Measurements from ENCODE around the gene MAMLD1. TPM values are rescaled to one million over a fixed set of nuclear protein-coding genes. Genes with fewer than 3 reads are reported as not detected.

Gene MAMLD1
- total RNA-seq, 4 donors from 2014 or later = 2.2 to 7.3 (median 3.9) TPM

DNA sequence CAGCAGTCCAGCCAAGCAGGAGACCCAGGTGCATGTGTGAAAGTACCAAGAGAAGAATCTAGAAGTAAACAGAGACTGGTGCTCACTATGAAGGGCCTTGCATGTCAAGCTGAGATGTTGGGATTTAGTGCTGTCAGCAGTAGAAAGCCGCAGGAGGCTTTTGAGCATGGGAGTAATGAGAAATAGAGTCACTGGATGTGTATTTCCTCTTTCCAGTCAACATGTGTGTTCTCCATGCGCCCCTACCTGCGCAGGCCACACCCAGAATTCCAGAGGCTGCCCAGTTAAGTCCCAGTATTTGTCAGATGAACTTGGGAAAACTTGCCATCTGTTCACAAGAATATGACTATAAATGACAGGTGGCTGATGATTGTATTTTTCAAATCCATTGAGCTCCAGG, 4.5 kb upstream of the MAMLD1 start:
- Histone ChIP-seq H3K9me3 (no peaks in the 10 kb centered on the region), H3K27me3 (no peaks in the 10 kb centered on the region), H3K36me3 (no peaks in the 10 kb centered on the region), H3K4me3 (no peak overlapping the region), H3K4me1 (peaks cover 0 to 15% (median 9%) of the 10 kb centered on the region in 3 donors), H3K27ac (no peak overlapping the region)
- WGBS, 2 donors (ENCODE audit: low coverage in 1 of 2) = 38 to 88% methylated on average over 1 of the region's 3 CpGs
- TF ChIP-seq POLR2A (IDR thresholded peaks at IDR 0.05) (no peak), CTCF (IDR thresholded peaks at IDR 0.05) (no peak), POLR2AphosphoS5 (IDR thresholded peaks at IDR 0.05) (no peak), EP300 (IDR thresholded peaks at IDR 0.05) (no peak)
- ATAC-seq = no peak

GRCh38 chrX:150360331-150360730, 2.8 kb upstream of the MAMLD1 start:
- Histone ChIP-seq H3K36me3 (no peaks in the 10 kb centered on the region), H3K4me1 (peaks cover 0 to 15% (median 9%) of the 10 kb centered on the region in 3 donors), H3K9me3 (no peaks in the 10 kb centered on the region), H3K4me3 (no peak overlapping the region), H3K27me3 (no peaks in the 10 kb centered on the region), H3K27ac (no peak overlapping the region)
- no peak for TF ChIP-seq POLR2AphosphoS5 (IDR thresholded peaks at IDR 0.05)
- TF ChIP-seq POLR2A (IDR thresholded peaks at IDR 0.05) = no peak
- no peak for TF ChIP-seq EP300 (IDR thresholded peaks at IDR 0.05)
- TF ChIP-seq CTCF (IDR thresholded peaks at IDR 0.05) = no peak
- no peak for ATAC-seq
- WGBS, 2 donors (ENCODE audit: low coverage in 1 of 2) = 85 to 100% methylated on average over 1 to 5 of the region's 5 CpGs

GRCh38 chrX:150361070-150361776, 1.9 kb upstream of the MAMLD1 start:
- Histone ChIP-seq H3K27ac (peak overlapping the region in 1 of 4 donors; percentile 91), H3K9me3 (no peaks in the 10 kb centered on the region), H3K27me3 (no peaks in the 10 kb centered on the region), H3K4me1 (peaks cover 0 to 15% (median 9%) of the 10 kb centered on the region in 3 donors), H3K36me3 (no peaks in the 10 kb centered on the region), H3K4me3 (peak overlapping the region; percentile 48 to 66)
- ATAC-seq = no peak
- whole genome bisulfite sequencing, 2 donors (ENCODE audit: low coverage in 1 of 2) = 46% methylated on average over 9 of the region's 43 CpGs; no CpG with 5 or more reads in 1 of the 2 donors
- no peak for TF ChIP-seq CTCF (IDR thresholded peaks at IDR 0.05)
- no peak for TF ChIP-seq POLR2AphosphoS5 (IDR thresholded peaks at IDR 0.05)
- TF ChIP-seq EP300 (IDR thresholded peaks at IDR 0.05) = no peak
- no peak for TF ChIP-seq POLR2A (IDR thresholded peaks at IDR 0.05)

DNA sequence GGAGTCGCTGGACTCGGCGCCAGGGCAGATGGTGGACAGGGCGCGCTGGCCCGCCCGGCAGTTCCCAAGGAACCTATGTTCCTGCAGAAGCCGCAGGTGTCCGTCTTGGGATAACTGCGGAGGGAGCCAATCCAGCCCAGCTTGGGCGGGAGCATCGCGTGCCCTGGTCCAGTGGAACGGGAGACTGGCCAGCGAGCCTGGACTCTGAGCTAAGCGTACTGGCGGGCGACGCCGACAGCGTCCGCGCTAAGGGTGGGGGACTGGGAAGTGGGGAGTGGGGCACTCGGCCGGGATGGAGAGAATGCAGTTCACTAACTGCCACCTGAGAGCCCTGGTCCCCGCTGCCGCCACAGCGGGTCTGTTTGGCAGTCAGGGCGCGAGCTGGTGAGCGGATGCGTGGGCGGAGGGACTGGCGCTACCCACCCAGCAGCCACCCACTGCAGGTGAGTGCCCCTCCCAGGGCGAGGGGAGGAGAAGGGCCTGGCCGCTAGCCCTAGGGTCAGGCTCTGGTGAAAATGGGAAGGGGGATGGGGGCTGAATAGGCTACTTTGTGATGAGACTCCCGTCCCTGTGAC, 1.3 kb upstream of the MAMLD1 start:
- no CpG with 5 or more reads among the region's 37 CpGs for WGBS, 2 donors (ENCODE audit: low coverage in 1 of 2)
- TF ChIP-seq EP300 (IDR thresholded peaks at IDR 0.05) = no peak
- TF ChIP-seq POLR2A (IDR thresholded peaks at IDR 0.05) = no peak
- H3K4me3 ChIP-seq = peak overlapping the region; percentile 48 to 66
- no peaks in the 10 kb centered on the region for H3K9me3 ChIP-seq
- no peak for ATAC-seq
- peaks cover 0 to 16% (median 9%) of the 10 kb centered on the region in 3 donors for H3K4me1 ChIP-seq
- H3K27me3 ChIP-seq = no peaks in the 10 kb centered on the region
- H3K27ac ChIP-seq = peak overlapping the region in 2 of 4 donors; percentile 88 to 91
- H3K36me3 ChIP-seq = no peaks in the 10 kb centered on the region

GRCh38 chrX:150363561-150364346, 637 bp downstream of the MAMLD1 start:
- TF ChIP-seq POLR2A (IDR thresholded peaks at IDR 0.05) (no peak), CTCF (IDR thresholded peaks at IDR 0.05) (no peak), EP300 (IDR thresholded peaks at IDR 0.05) (no peak), POLR2AphosphoS5 (IDR thresholded peaks at IDR 0.05) (no peak)
- Histone ChIP-seq H3K9me3 (no peaks in the 10 kb centered on the region), H3K4me3 (peak overlapping the region; percentile 48 to 66), H3K36me3 (no peaks in the 10 kb centered on the region), H3K27ac (peak overlapping the region in 3 of 4 donors; percentile 84 to 91 (median 88)), H3K27me3 (no peaks in the 10 kb centered on the region), H3K4me1 (peaks cover 0 to 21% (median 9%) of the 10 kb centered on the region in 3 donors)
- no peak for ATAC-seq
- no CpG with 5 or more reads among the region's 67 CpGs for WGBS, 2 donors (ENCODE audit: low coverage in 1 of 2)

Measured in gastroesophageal sphincter (tissue), 4 donors.